HL-60 (cell line): ENCODE data around the gene RAI1.

Experiments
- DNase-seq, 2 experiments: peaks; one replicate each; pipeline ENCODE4 v3.0.0-alpha.2; 2010 to 2020; ENCODE audit warnings: low read depth in 1 of 2, low spot score in 1 of 2
- H3K27ac ChIP-seq: fragments of 250-450 bp; sonication (Bioruptor Pico); replicated peaks from 2 replicates; pipeline ENCODE4 v1.5.1; 2020; ENCODE audit warnings: mild to moderate bottlenecking, moderate library complexity
- H3K27me3 ChIP-seq: fragments of 250-450 bp; sonication (Bioruptor Pico); 2 replicates; pipeline ENCODE4 v1.5.1; 2021; ENCODE audit warnings: mild to moderate bottlenecking, moderate library complexity; ENCODE audit not compliant: insufficient read depth, poor library complexity, severe bottlenecking
- H3K4me3 ChIP-seq: replicated peaks from 2 replicates; pipeline ENCODE4 v1.5.1; 2011; ENCODE audit warnings: mild to moderate bottlenecking, control low read depth, low read length; ENCODE audit not compliant: insufficient read depth
- CTCF ChIP-seq: IDR thresholded peaks from one replicate; pipeline ENCODE4 v1.5.1; 2011; ENCODE audit warnings: low read length, control low read depth, inconsistent platforms; ENCODE audit not compliant: insufficient read depth
- GABPA ChIP-seq: IDR thresholded peaks from 2 replicates; pipeline ENCODE4 v1.6.1; 2012; ENCODE audit warnings: low read depth
- POLR2AphosphoS5 ChIP-seq: IDR thresholded peaks from 2 replicates; pipeline ENCODE4 v1.6.1; 2012; ENCODE audit warnings: low read depth
- REST ChIP-seq: IDR thresholded peaks from 2 replicates; pipeline ENCODE4 v1.6.1; 2012; ENCODE audit warnings: low read depth; ENCODE audit not compliant: insufficient replicate concordance
- SPI1 ChIP-seq: IDR thresholded peaks from 2 replicates; pipeline ENCODE4 v1.6.1; 2012; ENCODE audit warnings: low read depth, mild to moderate bottlenecking, borderline replicate concordance

RAI1 gene

GRCh38 chr17:17671369-17672129, 9.7 kb upstream of the RAI1 start:
- H3K4me3 ChIP-seq = no peak overlapping the region
- TF ChIP-seq REST (no peak), CTCF (no peak), POLR2AphosphoS5 (no peak), GABPA (no peak), SPI1 (no peak)
- no peak overlapping the region for H3K27ac ChIP-seq
- no peaks in the 10 kb centered on the region for H3K27me3 ChIP-seq
- DNase-seq = no peak

GRCh38 chr17:17672453-17673368, 8.5 kb upstream of the RAI1 start:
- TF ChIP-seq SPI1 (peak; percentile 49; the same call in 1 of the 2 replicates), GABPA (no peak), CTCF (no peak), REST (no peak)
- H3K27ac ChIP-seq = peak overlapping the region; percentile 42
- peak in 1 of 2 experiments; percentile 75 for DNase-seq

GRCh38 chr17:17675416-17675815, 5.8 kb upstream of the RAI1 start:
- no peak for DNase-seq
- no peaks in the 10 kb centered on the region for H3K27me3 ChIP-seq
- TF ChIP-seq POLR2AphosphoS5 = no peak
- no peak for TF ChIP-seq SPI1
- no peak for TF ChIP-seq GABPA
- TF ChIP-seq CTCF = no peak
- TF ChIP-seq REST = no peak
- H3K27ac ChIP-seq = no peak overlapping the region
- no peak overlapping the region for H3K4me3 ChIP-seq

More at GRCh38 chr17:17672453-17673368, 8.5 kb upstream of the RAI1 start:
- Histone ChIP-seq H3K27me3 (no peaks in the 10 kb centered on the region), H3K4me3 (no peak overlapping the region)
